Kidney glomerular epithelial cell (primary cell): ENCODE results near the gene CDK5RAP3.
"Not testable (repeated sequence)": the region's sequence is repeated elsewhere in the genome, so short reads cannot be mapped to it uniquely, and the experiment has no call there.

ENCODE experiments used
- DNase-seq: peaks from one replicate; lab custom pipeline; 2025; lab: John Stamatoyannopoulos, UW

Gene CDK5RAP3, protein sequence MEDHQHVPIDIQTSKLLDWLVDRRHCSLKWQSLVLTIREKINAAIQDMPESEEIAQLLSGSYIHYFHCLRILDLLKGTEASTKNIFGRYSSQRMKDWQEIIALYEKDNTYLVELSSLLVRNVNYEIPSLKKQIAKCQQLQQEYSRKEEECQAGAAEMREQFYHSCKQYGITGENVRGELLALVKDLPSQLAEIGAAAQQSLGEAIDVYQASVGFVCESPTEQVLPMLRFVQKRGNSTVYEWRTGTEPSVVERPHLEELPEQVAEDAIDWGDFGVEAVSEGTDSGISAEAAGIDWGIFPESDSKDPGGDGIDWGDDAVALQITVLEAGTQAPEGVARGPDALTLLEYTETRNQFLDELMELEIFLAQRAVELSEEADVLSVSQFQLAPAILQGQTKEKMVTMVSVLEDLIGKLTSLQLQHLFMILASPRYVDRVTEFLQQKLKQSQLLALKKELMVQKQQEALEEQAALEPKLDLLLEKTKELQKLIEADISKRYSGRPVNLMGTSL

DNA sequence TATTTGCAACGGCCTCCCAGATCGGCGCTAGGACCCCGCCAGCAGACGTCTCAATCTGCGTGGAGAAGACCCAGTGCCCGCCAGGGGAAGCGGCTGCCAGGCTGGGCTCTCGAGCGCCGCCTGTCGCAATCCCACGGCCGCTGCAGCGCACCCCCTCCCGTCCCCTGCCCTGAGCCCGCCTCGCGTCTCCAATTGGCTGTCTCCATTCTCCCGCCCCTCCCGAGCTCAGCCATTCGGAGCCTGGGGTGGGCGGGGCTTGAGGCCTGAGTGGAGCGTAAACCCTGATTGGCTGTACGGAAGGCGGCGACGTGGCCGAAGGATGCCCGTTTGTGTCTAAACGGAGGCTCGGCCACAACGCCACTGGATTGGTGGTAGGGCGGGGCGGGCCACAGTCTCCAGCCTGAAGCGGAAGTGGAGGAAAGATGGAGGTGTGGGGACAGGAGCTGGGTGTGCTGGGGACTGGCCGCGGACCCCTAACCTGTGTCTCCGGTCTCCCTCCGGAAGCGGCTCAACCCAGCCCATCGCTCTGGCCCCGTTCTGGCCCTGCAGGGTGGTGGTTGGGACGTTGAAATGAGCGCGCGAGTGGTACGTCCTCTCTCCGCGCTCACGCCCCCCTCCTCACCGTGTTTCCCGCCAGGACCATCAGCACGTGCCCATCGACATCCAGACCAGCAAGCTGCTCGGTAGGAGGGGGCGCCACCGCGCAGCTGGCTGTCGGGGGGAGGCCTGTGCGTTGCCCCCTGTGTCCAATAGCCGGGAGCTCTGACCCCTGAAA, at the start of gene CDK5RAP3:
TSS of gene CDK5RAP3 (plus strand) at position 389 of the 775 bp plus-strand sequence. CDS start at position 423, 34 bp downstream.
- DNase-seq: peak; percentile 98

DNA sequence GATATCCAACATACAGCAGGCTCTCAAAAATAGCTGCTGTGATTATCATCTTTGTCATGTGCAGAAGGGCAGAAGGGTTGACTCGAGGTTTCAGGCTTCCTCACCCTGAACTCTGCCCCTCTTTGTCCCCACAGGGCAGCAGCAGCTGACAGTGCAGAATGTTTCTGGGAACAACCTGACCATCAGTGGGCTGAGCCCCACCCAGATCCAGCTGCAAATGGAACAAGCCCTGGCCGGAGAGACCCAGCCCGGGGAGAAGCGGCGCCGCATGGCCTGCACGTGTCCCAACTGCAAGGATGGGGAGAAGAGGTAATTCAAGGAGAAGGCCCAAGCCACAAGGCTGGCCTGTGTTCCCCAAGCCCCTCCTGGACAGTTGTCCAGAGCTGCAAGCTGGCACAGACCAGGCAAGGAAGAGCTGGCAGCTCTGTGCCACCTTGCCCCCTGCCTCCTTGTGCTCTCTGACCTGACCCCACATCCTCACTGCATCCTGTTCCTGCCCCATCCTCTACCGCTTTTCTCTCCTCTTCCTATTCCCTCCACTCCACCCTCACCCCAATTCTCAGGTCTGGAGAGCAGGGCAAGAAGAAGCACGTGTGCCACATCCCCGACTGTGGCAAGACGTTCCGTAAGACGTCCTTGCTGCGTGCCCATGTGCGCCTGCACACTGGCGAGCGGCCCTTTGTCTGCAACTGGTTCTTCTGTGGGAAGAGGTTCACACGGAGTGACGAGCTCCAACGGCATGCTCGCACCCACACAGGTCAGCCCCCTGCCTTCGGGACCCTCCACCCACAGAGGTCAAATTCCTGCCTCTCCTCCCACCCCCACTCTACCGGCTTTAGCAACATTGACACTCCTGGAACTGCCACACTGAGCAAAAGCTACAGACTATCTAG, 45.9 kb upstream of the CDK5RAP3 start:
- no peak for DNase-seq

DNA sequence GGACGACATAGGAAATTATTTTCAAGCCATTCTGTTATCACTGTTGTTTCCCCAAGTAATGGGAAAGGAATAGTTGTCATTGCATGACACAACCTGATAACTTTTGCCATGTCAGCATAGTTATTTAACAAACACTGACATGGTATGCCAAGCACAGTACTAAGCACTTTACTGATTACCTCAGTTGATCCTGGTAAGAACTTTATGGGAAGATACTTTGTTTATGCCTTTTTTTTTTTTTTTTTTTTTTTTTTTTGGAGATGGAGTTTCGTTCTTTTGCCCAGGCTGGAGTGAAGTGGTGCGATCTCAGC, 45.3 kb upstream of the CDK5RAP3 start:
- DNase-seq: no peak

DNA sequence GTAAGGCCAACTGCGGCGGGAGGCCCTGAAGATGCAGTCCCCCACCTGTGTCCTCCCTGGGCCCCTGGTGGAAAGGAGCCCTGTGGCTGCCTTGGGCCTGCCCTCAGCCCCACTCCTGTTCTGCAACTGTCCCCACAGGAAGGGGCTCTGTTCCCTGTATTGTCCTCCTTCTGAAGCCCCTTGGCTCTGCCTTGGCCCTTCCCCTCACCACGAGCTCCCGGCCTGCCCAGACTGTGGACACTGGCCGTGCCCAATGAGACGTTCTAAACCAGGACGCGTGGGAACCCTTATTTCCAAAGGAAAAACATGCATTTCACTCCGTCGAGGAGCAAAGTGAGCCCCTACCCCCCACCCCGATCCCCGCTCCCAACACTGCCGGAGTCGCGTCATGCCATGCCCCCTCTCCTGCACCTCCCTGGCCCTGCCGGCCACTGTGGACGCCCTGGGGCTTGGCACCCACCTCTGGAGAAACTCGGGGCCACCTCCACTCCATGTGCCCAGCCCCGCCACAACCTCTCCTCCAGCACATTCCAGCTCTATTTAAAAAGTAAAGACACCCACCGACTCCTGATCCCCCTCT, 43.0 kb upstream of the CDK5RAP3 start:
- DNase-seq: no peak

DNA sequence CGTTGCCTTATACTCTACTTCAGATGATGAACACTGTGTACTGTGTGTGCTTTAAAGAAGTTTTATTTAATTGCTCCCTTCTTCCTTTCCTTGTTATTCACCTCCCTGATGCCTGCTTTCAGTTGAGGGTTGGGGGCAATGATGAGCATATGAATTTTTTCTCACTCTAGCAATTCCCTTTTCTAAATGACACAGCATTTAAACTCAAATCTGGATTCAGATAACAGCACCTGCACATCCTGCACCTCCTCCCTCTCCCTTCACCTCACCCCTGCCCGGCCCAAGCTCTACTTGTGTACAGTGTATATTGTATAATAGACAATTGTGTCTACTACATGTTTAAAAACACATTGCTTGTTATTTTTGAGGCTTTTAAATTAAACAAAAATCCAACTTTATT, 42.5 kb upstream of the CDK5RAP3 start:
- DNase-seq: no peak

DNA sequence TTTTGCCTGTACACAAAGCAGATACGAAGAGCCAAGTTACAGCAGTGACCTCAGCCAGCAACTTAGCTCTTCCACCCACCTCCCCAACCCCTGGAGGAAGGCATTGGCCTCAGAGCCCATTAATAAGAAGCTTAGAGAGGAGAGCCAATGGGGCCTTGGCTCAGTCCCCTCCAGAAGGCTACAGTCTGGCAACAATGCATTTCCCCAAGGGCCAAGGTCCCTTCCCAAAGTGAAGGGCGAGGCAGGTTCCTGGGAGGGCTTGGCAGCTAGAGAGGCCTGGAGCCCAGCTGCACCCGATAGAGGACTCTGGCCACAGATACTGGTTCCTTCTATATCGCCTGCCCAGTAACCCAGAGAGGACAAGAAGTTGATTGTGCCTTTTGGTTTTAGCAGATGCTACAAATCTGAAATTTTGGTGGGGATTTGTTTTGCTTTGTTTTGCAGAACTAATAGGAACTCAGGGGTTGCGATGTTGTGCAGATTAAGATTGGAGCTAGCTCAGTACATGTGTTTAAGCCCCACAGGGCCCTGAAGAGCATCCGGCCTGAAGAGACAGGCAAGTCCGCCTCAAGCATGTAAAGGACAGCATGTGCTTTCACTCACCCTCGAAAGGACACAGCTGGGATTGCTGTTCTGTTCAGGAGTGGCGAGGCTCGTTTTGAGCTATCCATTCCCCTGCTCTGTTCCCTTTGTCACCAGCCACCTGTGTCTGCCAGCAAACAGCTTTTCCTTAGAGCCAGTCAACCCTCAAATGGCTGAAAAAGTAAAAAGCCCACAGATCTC, 41.5 kb upstream of the CDK5RAP3 start:
- DNase-seq: no peak

DNA sequence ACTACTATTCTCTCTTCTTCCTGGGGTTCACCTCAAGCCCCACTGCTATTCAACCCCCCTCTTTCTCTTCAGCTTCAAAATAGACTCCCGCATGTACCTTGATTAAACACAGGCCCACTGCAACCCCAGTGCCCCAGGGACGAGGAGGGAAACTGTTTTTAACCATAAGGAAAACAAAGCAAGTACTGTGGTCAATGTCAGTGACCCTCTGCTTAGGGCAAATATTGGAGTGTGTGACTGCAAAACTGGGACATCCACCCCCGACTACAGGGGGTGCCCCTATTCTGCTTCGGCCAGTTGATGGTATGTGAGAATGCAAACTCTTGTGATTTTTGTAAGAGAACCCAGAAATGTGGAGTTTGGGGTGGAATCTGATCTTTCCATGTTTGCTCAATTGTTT, 39.1 kb upstream of the CDK5RAP3 start:
- DNase-seq: no peak

DNA sequence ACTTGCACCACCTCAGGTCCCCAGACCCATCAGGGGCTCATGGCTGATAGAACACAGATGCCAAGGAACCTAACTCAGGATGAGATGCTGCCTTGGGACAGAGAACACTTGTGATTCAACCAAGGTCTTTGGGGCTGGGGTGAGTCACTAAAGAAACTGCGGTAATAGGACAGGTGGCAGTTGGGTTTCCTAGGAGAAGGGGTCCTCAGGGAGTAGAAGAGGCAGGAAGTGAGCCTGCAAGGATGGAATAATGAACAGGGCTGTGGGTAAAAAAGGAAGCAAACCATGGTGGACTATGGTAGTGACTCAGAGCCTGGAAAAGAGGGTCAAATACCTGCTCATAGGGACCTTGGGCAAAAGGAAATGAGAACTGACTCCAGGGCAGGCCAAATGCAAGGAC, 36.1 kb upstream of the CDK5RAP3 start:
- no peak for DNase-seq

DNA sequence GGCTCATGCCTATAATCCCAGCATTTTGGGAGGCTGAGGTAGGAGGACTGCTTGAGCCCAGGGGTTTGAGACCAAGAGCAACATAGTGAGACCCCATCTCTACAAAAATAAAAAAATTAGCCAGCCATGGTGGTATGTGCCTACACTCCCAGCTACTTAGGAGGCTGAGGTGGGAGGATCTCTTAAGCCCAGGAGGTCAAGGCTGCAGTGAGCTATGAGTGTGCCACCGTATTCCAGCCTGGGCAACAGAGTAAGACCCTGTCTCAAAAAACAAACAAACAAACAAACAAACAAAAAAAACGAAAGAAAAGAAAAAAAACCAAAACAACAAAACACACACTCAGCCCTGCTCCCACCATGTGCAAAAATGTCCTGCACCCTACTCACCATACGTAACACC, 35.4 kb upstream of the CDK5RAP3 start:
- DNase-seq: not testable (repeated sequence)

DNA sequence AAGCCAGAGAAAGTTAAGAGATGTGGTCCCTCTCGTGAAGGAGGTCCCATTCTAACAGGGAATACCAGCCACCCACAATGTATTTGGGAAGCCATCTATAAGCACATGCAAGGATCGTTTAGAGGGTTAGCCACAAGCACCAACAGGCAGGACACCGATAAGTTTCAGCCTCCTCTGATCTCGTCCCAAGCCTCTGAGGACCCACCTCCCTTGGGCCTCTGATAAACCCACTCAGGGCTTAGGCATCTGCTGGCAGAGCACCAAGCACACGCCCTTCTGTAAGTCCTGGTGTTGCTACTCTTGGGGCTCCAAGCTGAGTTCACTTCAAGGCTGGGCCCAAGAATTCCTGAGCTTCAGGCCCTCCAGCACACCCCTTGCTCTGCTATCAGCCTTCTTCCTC, 35.0 kb upstream of the CDK5RAP3 start:
- peak; percentile 30 for DNase-seq

DNA sequence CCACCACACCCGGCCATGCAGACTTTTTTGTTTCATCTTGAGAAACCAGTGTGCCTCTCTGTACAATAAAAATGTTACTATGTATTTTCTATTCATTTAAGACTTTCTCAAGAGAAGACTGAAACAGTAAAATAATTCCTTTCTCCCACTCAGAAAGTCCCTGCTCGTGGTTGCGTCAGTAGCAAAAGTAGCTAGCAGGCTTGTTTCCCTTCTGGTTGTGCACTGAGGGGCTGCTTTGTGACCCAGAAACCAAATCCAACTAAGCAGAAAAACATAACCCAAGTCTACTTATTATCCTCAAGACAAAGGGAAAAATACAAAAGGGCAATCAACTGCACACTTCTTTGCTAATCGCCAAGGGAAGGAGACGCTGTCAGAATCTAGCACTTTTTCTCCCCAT, 33.0 kb upstream of the CDK5RAP3 start:
- no peak for DNase-seq

DNA sequence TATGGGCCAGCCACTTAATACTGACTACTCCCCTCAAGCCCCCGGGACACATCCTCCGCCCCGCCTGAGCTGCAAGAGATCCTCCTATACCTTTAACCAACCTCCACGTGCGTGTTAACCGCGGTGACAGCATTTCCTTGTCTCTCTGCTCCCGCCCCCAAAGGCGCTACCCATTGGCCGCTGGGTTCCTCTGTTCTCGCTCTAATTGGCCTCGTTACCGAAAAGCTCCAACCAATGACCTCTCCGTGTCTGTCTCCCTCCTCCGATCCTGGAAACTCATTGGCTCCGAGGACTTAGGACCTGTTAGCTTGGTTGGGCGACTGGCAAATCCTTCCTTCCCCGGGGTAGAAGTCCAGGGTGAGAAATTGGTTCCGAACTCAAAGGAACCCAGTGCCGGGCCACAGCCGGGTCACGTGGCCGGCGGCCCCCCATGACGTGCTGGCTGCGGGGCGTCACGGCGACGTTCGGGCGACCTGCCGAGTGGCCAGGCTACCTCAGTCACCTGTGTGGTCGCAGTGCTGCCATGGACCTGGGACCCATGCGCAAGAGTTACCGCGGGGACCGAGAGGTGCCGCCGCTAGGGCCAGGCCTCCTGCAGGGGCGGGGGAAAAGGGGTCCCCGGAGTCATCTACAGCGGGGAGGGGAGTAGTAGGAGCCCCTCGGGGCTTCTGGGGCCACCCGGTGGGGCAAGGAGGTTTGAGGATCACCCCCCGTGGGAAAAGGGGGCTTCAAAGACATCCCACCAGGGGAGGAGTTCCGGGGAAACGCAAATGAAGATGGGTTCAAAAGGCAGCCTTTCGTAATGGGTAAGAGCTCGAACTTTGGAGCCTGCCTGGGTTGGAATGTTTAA, 29.4 kb upstream of the CDK5RAP3 start, which contains the start of gene PNPO:
TSS of gene PNPO (plus strand) at position 326 of the 850 bp plus-strand sequence. CDS start at position 431, 105 bp downstream.
- DNase-seq: peak; percentile 98

DNA sequence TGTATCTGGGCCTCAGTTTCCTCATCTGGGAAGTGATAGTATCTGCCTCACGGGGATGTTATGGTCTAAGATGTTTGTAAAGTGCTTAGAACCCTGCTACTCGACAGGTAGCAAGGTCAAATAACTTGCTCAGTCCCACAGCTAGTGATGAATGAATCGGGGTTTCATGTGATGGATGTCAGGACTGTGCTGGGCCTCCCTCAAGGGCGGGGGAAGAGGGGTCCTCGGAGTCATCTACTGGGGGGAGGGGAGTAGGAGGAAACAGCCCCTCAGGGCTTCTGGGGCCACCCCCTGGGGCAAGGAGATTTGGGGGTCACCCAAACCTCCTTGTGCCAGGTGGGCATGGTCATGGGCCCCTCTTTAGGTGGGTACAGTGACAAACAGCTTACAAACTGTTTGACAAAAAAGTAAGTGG, 28.8 kb upstream of the CDK5RAP3 start:
- DNase-seq: no peak

DNA sequence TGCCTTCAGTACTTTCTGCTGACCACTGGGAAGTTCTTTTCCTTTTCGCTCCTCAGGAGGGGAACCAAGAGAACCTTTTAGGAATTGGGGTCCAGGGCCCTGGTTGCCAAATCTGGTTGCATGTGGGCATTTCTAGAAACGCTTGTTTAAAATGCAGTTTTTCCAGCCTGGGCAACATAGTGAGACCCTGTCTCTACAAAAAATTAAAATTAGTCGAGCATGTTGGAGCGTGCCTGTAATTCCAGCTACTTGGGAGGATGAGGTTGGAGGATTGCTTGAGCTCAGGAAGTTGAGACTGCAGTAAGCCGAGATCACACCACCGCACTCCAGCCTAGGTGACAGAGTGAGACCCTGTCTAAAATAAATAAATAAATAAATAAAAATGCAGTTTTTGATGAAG, 28.3 kb upstream of the CDK5RAP3 start:
- no peak for DNase-seq

DNA sequence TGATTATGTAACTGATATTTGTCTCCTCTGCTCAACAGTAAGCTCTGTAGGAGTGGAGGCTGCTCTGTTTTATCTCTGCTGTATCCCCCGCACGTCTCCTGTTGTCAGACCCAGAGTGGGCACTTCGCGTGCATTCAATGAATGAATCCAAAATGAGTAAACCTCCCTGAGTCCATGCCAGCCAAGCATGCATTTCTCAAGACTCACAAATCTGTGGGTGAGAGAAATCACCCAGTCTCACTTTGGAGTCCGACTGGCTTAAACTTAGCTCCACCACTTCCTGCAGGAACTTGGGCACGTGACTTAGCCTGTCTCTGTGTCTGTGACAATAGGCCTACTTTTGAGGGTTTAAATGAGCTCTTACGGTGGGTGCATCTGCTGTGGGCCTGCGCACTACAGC, 25.8 kb upstream of the CDK5RAP3 start:
- no peak for DNase-seq

DNA sequence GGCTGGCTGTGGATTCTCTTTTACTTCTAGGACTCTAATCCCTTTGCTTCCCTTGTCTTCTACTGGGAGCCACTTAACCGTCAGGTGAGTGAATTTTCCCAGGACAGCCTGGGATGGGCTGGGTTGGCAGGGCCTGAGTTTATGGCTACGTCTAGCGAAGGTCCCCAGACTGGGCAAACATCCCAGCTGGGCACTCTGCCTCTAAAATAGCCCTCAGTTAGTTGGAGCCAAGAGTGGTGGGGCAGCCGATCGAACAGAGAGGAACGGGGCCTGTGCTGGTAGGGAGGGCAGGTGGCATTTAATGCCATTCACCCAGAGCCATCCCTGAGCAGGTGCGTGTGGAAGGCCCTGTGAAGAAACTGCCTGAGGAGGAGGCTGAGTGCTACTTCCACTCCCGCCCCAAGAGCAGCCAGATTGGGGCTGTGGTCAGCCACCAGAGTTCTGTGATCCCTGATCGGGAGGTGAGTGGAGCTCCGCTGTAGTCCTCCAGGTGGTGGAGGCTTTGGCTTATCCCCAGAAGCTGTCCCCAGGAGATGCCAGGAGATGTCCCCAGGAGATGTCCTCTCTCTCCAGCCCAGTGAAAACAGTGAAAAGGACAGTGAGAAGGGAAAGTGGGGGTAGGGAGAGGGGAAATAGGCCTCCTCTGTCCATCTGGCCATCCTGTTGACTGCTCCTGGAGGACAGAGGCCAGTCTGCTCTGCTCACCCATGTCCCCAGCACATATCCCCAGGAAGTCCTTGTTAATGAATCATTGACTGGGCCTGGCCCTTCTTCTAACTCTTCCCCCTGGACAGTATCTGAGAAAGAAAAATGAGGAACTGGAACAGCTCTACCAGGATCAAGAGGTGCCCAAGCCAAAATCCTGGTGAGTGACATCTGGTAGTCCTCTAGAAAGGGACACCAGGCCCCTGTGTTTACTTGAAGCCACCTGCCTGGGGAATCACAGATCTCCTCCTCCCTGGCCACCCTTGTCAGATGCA, 25.1 kb upstream of the CDK5RAP3 start:
- no peak for DNase-seq

DNA sequence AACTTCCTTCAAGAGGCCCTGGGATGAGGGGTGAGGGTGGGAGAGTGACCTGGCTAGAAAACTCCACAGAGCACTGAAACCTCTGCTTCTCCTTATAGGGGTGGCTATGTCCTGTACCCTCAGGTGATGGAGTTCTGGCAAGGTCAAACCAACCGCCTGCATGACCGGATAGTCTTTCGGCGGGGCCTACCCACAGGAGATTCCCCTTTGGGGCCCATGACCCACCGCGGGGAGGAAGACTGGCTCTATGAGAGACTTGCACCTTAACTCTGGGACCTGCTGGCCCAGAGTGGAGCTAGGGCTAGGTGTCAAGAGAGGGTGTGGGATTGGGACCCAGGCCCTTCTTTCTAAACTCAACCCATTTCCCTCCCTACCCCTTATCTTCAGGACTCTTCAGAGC, 24.4 kb upstream of the CDK5RAP3 start:
- DNase-seq: no peak

DNA sequence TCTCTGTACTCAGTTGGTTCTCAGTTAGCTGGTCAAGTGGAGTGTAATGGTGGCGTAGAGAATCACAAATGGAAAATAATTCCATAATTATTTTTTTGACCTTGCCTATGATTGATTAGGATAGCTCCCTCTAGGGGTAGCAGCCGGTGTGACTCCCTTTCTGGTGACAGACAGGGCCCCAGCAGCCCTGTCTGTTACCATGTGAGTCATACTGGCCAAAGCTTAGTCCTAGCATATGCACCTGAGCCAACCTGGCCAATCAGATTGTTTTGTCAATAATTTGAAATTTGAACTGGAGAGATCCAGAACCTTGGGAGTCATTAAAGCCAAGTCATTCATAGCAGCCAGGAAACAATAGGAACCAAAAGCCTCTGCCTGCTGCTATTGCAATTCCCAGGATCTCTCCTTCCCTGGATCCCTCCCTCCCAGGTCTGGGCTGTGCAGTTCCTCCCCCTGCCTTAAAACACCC, 23.9 kb upstream of the CDK5RAP3 start:
- peak; percentile 92 for DNase-seq
